DND-41 (cell line): ENCODE data around the gene TSPAN9.

Source experiments
- ATAC-seq: fragments of 200-7000 bp; cut with Tn5 transposase; 3 replicates; pipeline ENCODE4 v1.9.1; 2021; ENCODE audit warnings: low read depth; ENCODE audit not compliant: insufficient read depth
- DNase-seq: peaks from one replicate; pipeline ENCODE4 v3.0.0-alpha.2; 2020
- H2AFZ ChIP-seq: 2 replicates; pipeline ENCODE4 v1.6.0; 2012; ENCODE audit warnings: low read depth, low read length
- H3K27ac ChIP-seq: 2 replicates; pipeline ENCODE4 v1.5.1; 2012; ENCODE audit warnings: low read length, inconsistent platforms
- H3K27me3 ChIP-seq: fragments of 200-600 bp; sonication (generic); 2 replicates; pipeline ENCODE4 v1.6.0; 2012; ENCODE audit warnings: low read length, mild to moderate bottlenecking, inconsistent platforms; ENCODE audit not compliant: insufficient read depth, poor library complexity
- H3K36me3 ChIP-seq: 2 replicates; pipeline ENCODE4 v1.5.1; 2012; ENCODE audit warnings: low read length, inconsistent platforms; ENCODE audit not compliant: insufficient read depth
- H3K4me1 ChIP-seq: 2 replicates; pipeline ENCODE4 v1.5.1; 2012; ENCODE audit warnings: mild to moderate bottlenecking, low read length; ENCODE audit not compliant: insufficient read depth
- H3K4me2 ChIP-seq: 2 replicates; pipeline ENCODE4 v1.6.0; 2012; ENCODE audit warnings: mild to moderate bottlenecking, moderate library complexity, low read length, inconsistent platforms; ENCODE audit not compliant: insufficient read depth
- H3K4me3 ChIP-seq, 2 experiments: fragments of 200-600 bp in 1 of 2; shearing (Covaris generic) in 1 of 2; 2 replicates each; pipeline ENCODE4 v1.5.1; 2012 to 2016; ENCODE audit warnings: inconsistent platforms in 2 of 2, low read length in 2 of 2, mild to moderate bottlenecking in 2 of 2, low read depth in 1 of 2, moderate library complexity in 1 of 2
- H3K79me2 ChIP-seq: 2 replicates; pipeline ENCODE4 v1.6.0; 2012; ENCODE audit warnings: low read length, inconsistent platforms; ENCODE audit not compliant: insufficient read depth
- H3K9ac ChIP-seq: 2 replicates; pipeline ENCODE4 v1.6.0; 2012; ENCODE audit warnings: low read depth, mild to moderate bottlenecking, inconsistent platforms, low read length, moderate library complexity
- H3K9me3 ChIP-seq: 2 replicates; pipeline ENCODE4 v1.5.1; 2012; ENCODE audit warnings: low read length, moderate library complexity, mild to moderate bottlenecking, inconsistent platforms; ENCODE audit not compliant: insufficient read depth, severe bottlenecking
- H4K20me1 ChIP-seq: 2 replicates; pipeline ENCODE4 v1.6.0; 2012; ENCODE audit warnings: low read length; ENCODE audit not compliant: insufficient read depth
- CTCF ChIP-seq: IDR thresholded peaks from 2 replicates; pipeline ENCODE4 v1.5.1; 2012; ENCODE audit warnings: borderline replicate concordance, low read length, moderate library complexity, mild to moderate bottlenecking; ENCODE audit not compliant: poor library complexity, severe bottlenecking; ENCODE audit errors: extremely low read depth
- EZH2 ChIP-seq: IDR thresholded peaks from 3 replicates; pipeline ENCODE4 v1.6.1; 2012; ENCODE audit warnings: borderline replicate concordance, low read depth, mild to moderate bottlenecking, moderate library complexity, low read length, inconsistent platforms; ENCODE audit not compliant: severe bottlenecking

TSPAN9 gene

DNA sequence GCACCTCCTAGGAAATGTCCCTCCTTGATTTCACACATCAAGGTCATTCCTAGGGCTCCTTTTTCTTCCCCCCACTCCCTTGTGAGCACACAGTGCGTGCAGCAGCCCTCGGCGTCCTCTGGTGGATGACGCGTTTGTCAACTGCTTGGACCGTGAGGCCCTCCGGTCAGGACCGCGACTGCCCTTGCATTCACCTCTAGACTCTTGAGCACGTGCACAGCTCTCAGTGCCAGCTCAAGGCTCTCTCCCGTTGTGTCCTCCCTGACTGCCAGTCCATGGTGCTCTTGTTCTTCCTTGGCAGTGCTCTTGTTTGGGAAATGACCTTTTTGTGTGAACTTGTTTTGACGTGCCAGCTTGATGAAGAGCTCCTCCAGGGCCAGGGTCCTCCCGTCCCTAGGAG, 67.9 kb downstream of the TSPAN9 start:
- Histone ChIP-seq H3K4me3 (no peak overlapping the region), H3K9me3 (no peaks in the 10 kb centered on the region), H2AFZ (no peak overlapping the region), H3K27ac (no peak overlapping the region), H4K20me1 (peaks cover 6% of the 10 kb centered on the region), H3K79me2 (no peaks in the 10 kb centered on the region), H3K4me2 (no peak overlapping the region), H3K36me3 (no peaks in the 10 kb centered on the region), H3K27me3 (peaks cover 18% of the 10 kb centered on the region), H3K4me1 (no peaks in the 10 kb centered on the region), H3K9ac (no peak overlapping the region)
- no peak for TF ChIP-seq EZH2
- TF ChIP-seq CTCF = no peak
- no peak for DNase-seq
- ATAC-seq = no peak

DNA sequence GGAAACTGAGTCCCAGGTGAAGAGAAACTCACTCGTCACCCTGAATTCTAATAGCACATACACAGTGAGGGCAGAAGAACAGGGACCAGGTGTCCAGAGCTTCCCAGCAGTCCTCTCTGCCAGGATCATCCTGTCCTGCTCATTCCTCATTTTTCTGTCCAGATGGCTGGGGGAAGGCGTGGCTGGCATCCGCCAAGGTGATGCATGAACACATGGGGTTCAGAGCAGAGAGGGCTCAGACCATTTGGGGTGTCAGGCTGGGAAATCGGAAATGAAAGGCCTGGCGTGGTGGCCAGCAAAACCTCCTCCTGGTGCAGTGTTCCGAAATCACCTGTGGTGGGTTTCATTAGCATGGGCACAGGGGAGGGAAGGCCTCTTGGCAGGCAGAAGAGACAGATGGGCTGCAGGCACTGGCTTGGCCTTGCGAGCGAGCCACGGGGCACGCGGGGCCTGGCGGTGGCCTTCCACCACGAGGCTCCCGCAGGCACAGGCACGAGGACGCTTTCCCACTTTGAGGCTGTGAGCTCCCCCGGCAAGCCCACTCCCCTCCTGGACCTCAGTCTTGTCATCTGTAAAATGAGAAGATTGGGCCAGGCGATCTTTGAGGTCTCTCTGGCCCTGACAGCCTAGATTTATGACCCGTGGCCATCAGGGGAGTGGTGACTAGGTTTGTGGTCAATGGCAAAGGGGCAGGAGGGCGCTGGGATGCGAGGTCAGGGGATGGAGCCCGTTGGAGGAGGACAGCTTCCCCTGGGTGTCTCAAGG, 68.5 kb downstream of the TSPAN9 start:
- Histone ChIP-seq H3K4me1 (no peaks in the 10 kb centered on the region), H3K36me3 (no peaks in the 10 kb centered on the region), H3K4me3 (no peak overlapping the region), H3K79me2 (no peaks in the 10 kb centered on the region), H3K4me2 (no peak overlapping the region), H3K9me3 (no peaks in the 10 kb centered on the region), H4K20me1 (peaks cover 6% of the 10 kb centered on the region), H3K9ac (no peak overlapping the region), H3K27me3 (peaks cover 18% of the 10 kb centered on the region), H2AFZ (no peak overlapping the region), H3K27ac (no peak overlapping the region)
- no peak for DNase-seq
- TF ChIP-seq CTCF (no peak), EZH2 (no peak)
- no peak for ATAC-seq

DNA sequence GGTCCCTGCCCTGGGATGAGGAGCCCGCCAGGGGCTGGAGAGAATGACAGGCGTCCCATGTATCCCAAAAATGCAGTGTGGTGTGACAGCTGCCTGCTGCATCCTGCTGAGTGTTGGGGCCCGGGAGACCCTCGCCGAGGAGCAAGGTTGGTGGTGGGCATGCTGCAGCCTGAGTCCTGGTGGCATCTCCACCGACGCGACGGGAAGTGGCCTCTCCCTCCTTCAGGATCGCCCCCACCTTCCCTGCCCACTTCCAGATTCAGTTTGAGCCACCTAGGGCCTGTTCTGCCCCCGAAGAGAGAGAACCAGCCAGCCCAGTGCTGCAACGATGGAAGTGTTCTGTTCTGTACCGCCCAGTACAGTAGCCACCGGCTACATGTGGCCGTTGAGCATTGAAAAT, 70.1 kb downstream of the TSPAN9 start:
- H3K4me2 ChIP-seq = no peak overlapping the region
- DNase-seq = no peak
- no peak for ATAC-seq
- peaks cover 6% of the 10 kb centered on the region for H4K20me1 ChIP-seq
- H3K4me1 ChIP-seq = no peaks in the 10 kb centered on the region
- peaks cover 18% of the 10 kb centered on the region for H3K27me3 ChIP-seq
- H3K4me3 ChIP-seq = no peak overlapping the region
- no peaks in the 10 kb centered on the region for H3K36me3 ChIP-seq
- no peak overlapping the region for H3K27ac ChIP-seq
- no peak overlapping the region for H2AFZ ChIP-seq
- no peak overlapping the region for H3K9ac ChIP-seq
- TF ChIP-seq EZH2 = no peak
- no peak for TF ChIP-seq CTCF
- H3K79me2 ChIP-seq = no peaks in the 10 kb centered on the region
- no peaks in the 10 kb centered on the region for H3K9me3 ChIP-seq
